ENCODE data around the gene ERMP1.

GRCh38 chr9:5817862-5818261 lies 15.1 kb downstream of the ERMP1 start:
- TF ChIP-seq POLR2A (IDR thresholded peaks at IDR 0.05; ENCODE audit: low read length) (no peak), GATA1 (IDR thresholded peaks at IDR 0.05; ENCODE audit: low read depth, low read length) (no peak)

Data from erythroblast (primary cell).